ENCODE data around the gene COL16A1. TPM values are rescaled to one million over a fixed set of nuclear protein-coding genes. Genes with fewer than 3 reads are reported as not detected.

COL16A1 gene
- total and polyA plus RNA-seq, 2 experiments from 2014 or later: 90.2 to 127 TPM

GRCh38 chr1:31727195-31727594 lies 23.4 kb upstream of the COL16A1 start:
- Histone ChIP-seq H2AFZ (no peak overlapping the region), H3K27me3 (no peaks in the 10 kb centered on the region), H3K4me1 (ENCODE audit: insufficient read depth) (no peaks in the 10 kb centered on the region), H3K9me3 (ENCODE audit: low read depth) (no peaks in the 10 kb centered on the region), H3K27ac (no peak overlapping the region), H3K36me3 (replicated peaks; ENCODE audit: insufficient read depth, low read depth) (no peaks in the 10 kb centered on the region), H4K20me1 (ENCODE audit: insufficient read depth, poor library complexity, severe bottlenecking) (no peaks in the 10 kb centered on the region), H3K4me3 (no peak overlapping the region), H3K79me2 (no peaks in the 10 kb centered on the region), H3K9me2 (replicated peaks; ENCODE audit: insufficient read depth) (no peaks in the 10 kb centered on the region), H3K4me2 (no peak overlapping the region)
- DNase-seq (ENCODE audit: low spot score): no peak
- WGBS (ENCODE audit: low lambda C conversion rate, missing lambda C conversion rate): 97% methylated on average over 14 of the region's 14 CpGs
- TF ChIP-seq, protein P1, sequence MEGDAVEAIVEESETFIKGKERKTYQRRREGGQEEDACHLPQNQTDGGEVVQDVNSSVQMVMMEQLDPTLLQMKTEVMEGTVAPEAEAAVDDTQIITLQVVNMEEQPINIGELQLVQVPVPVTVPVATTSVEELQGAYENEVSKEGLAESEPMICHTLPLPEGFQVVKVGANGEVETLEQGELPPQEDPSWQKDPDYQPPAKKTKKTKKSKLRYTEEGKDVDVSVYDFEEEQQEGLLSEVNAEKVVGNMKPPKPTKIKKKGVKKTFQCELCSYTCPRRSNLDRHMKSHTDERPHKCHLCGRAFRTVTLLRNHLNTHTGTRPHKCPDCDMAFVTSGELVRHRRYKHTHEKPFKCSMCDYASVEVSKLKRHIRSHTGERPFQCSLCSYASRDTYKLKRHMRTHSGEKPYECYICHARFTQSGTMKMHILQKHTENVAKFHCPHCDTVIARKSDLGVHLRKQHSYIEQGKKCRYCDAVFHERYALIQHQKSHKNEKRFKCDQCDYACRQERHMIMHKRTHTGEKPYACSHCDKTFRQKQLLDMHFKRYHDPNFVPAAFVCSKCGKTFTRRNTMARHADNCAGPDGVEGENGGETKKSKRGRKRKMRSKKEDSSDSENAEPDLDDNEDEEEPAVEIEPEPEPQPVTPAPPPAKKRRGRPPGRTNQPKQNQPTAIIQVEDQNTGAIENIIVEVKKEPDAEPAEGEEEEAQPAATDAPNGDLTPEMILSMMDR (IDR thresholded peaks at IDR 0.05; ENCODE audit: poor library complexity): no peak
- no peak for TF ChIP-seq EZH2 (IDR thresholded peaks at IDR 0.05; ENCODE audit: borderline replicate concordance)
- no peak for TF ChIP-seq EZH2phosphoT487 (IDR thresholded peaks at IDR 0.05; ENCODE audit: low read depth, severe bottlenecking, unreplicated experiment)

GRCh38 chr1:31726715-31727114 lies 22.9 kb upstream of the COL16A1 start:
- no peaks in the 10 kb centered on the region for H3K9me2 ChIP-seq (replicated peaks; ENCODE audit: insufficient read depth)
- H3K27ac ChIP-seq: no peak overlapping the region
- no peaks in the 10 kb centered on the region for H3K27me3 ChIP-seq
- TF ChIP-seq EZH2 (IDR thresholded peaks at IDR 0.05; ENCODE audit: borderline replicate concordance) (no peak), EZH2phosphoT487 (IDR thresholded peaks at IDR 0.05; ENCODE audit: low read depth, severe bottlenecking, unreplicated experiment) (no peak)
- TF ChIP-seq, protein P1 (IDR thresholded peaks at IDR 0.05; ENCODE audit: poor library complexity): no peak
- no peak overlapping the region for H3K4me2 ChIP-seq
- no peak overlapping the region for H3K4me3 ChIP-seq
- no peak for DNase-seq (ENCODE audit: low spot score)
- H2AFZ ChIP-seq: no peak overlapping the region
- H3K36me3 ChIP-seq (replicated peaks; ENCODE audit: insufficient read depth, low read depth): no peaks in the 10 kb centered on the region
- 79% methylated on average over 4 of the region's 4 CpGs for WGBS (ENCODE audit: low lambda C conversion rate, missing lambda C conversion rate)
- H4K20me1 ChIP-seq (ENCODE audit: insufficient read depth, poor library complexity, severe bottlenecking): no peaks in the 10 kb centered on the region
- no peaks in the 10 kb centered on the region for H3K4me1 ChIP-seq (ENCODE audit: insufficient read depth)
- no peaks in the 10 kb centered on the region for H3K79me2 ChIP-seq
- no peaks in the 10 kb centered on the region for H3K9me3 ChIP-seq (ENCODE audit: low read depth)

DNA sequence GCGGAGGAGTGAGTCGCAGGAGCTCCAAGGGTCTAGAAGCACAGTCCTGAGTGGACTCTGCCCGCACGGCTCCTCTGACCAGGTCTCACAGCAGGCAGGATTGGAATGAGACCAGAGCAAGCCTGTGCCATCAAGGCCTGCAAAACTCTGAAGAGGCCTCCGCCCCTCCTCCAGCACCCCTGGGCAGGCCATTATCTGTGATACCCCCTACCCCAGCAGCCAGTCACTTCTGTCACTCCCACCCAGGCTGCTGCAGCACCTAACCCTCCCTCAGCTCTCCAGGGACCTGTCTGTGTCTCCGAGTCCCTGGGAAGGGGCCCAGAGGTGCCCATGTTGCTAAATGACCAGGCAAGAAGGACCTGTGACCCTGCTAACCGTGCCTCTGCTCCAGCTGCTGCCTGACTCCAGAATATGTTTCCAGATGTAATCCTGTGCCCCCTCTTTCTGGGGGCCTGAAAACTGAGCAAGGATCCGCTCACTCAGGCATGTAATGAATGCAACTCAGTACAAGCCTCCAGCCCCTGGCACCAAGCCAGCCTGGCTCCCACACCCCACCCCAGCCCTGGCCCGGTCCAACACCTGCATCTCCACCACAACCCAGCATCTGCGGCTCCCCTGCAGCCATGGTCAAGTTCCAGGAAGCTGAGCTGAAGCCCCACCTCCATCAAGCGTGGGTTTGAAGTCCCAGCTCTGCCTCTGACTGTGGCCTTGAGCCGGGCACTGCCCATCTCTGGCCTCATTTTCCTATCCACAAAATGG lies 22.1 kb upstream of the COL16A1 start:
- 90% methylated on average over 12 of the region's 12 CpGs for WGBS (ENCODE audit: low lambda C conversion rate, missing lambda C conversion rate)
- no peak for TF ChIP-seq EZH2phosphoT487 (IDR thresholded peaks at IDR 0.05; ENCODE audit: low read depth, severe bottlenecking, unreplicated experiment)
- H4K20me1 ChIP-seq (ENCODE audit: insufficient read depth, poor library complexity, severe bottlenecking): no peaks in the 10 kb centered on the region
- H3K27ac ChIP-seq: no peak overlapping the region
- no peaks in the 10 kb centered on the region for H3K79me2 ChIP-seq
- no peak overlapping the region for H3K4me3 ChIP-seq
- no peaks in the 10 kb centered on the region for H3K9me3 ChIP-seq (ENCODE audit: low read depth)
- no peaks in the 10 kb centered on the region for H3K36me3 ChIP-seq (replicated peaks; ENCODE audit: insufficient read depth, low read depth)
- H3K4me1 ChIP-seq (ENCODE audit: insufficient read depth): no peaks in the 10 kb centered on the region
- H3K27me3 ChIP-seq: no peaks in the 10 kb centered on the region
- no peak overlapping the region for H2AFZ ChIP-seq
- H3K9me2 ChIP-seq (replicated peaks; ENCODE audit: insufficient read depth): no peaks in the 10 kb centered on the region
- DNase-seq (ENCODE audit: low spot score): no peak
- no peak overlapping the region for H3K4me2 ChIP-seq

DNA sequence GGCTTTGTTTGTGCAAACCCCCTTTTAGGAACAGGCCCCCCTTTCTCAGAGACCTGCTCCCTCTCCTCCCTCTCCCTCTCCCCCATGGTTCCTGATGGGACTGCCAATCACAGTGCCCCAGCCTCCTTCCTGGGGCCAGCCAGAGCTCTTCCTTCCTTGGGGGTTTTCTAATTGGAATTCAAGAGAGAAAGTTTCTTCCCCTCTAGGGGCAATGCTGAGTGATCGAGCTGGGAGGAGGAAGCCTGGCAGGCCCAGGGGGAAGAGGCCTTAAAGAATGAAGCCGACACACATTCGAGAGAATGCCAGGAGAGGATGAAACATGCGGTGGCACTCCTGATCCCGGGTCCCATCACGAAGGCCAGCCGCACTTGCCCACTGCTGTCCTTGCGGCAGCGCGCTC lies 21.3 kb upstream of the COL16A1 start:
- TF ChIP-seq, protein P1 (IDR thresholded peaks at IDR 0.05; ENCODE audit: poor library complexity): no peak
- TF ChIP-seq EZH2phosphoT487 (IDR thresholded peaks at IDR 0.05; ENCODE audit: low read depth, severe bottlenecking, unreplicated experiment): no peak
- no peak for TF ChIP-seq EZH2 (IDR thresholded peaks at IDR 0.05; ENCODE audit: borderline replicate concordance)

More for the DNA sequence above, 21.3 kb upstream of the COL16A1 start:
- DNase-seq (ENCODE audit: low spot score): no peak
- WGBS (ENCODE audit: low lambda C conversion rate, missing lambda C conversion rate): 89% methylated on average over 10 of the region's 10 CpGs
- no peaks in the 10 kb centered on the region for H3K79me2 ChIP-seq
- no peaks in the 10 kb centered on the region for H4K20me1 ChIP-seq (ENCODE audit: insufficient read depth, poor library complexity, severe bottlenecking)
- H3K4me3 ChIP-seq: no peak overlapping the region
- no peaks in the 10 kb centered on the region for H3K9me3 ChIP-seq (ENCODE audit: low read depth)
- no peaks in the 10 kb centered on the region for H3K4me1 ChIP-seq (ENCODE audit: insufficient read depth)
- H3K27ac ChIP-seq: no peak overlapping the region
- no peaks in the 10 kb centered on the region for H3K27me3 ChIP-seq
- H2AFZ ChIP-seq: no peak overlapping the region
- no peak overlapping the region for H3K4me2 ChIP-seq
- H3K36me3 ChIP-seq (replicated peaks; ENCODE audit: insufficient read depth, low read depth): no peaks in the 10 kb centered on the region
- H3K9me2 ChIP-seq (replicated peaks; ENCODE audit: insufficient read depth): no peaks in the 10 kb centered on the region

All from hepatocyte (in vitro differentiated cells).